PFSK-1 (cell line): Measurements from ENCODE around the gene MDGA2.

Source experiments
- FOXP2 ChIP-seq: optimal IDR thresholded peaks from 2 replicates; pipeline ENCODE3; 2011; ENCODE audit warnings: borderline replicate concordance, control low read depth, inconsistent platforms; ENCODE audit not compliant: insufficient read depth; ENCODE audit errors: extremely low read length, extremely low read depth
- POLR2AphosphoS5 ChIP-seq: IDR thresholded peaks from 2 replicates; pipeline ENCODE4 v1.6.1; 2012; ENCODE audit warnings: low read depth, mild to moderate bottlenecking, control low read depth, low read length, moderate library complexity
- SIN3A ChIP-seq: IDR thresholded peaks from 2 replicates; pipeline ENCODE4 v1.6.1; 2012; ENCODE audit warnings: mild to moderate bottlenecking, low read length, moderate library complexity, borderline replicate concordance; ENCODE audit not compliant: insufficient read depth
- TAF1 ChIP-seq: IDR thresholded peaks from 2 replicates; pipeline ENCODE4 v1.6.1; 2012; ENCODE audit warnings: low read length, control low read depth, borderline replicate concordance; ENCODE audit not compliant: insufficient read depth
- TF ChIP-seq, protein P1 (sequence below), 2 experiments: IDR thresholded peaks; 2 replicates each; pipeline versions ENCODE4 v1.6.1 to v1.8.0; 2011 to 2012; ENCODE audit warnings: low read depth in 2 of 2, low read length in 2 of 2, control low read depth in 1 of 2, inconsistent platforms in 1 of 2, mild to moderate bottlenecking in 1 of 2, moderate library complexity in 1 of 2; ENCODE audit not compliant: insufficient read depth in 1 of 2

MDGA2 gene

DNA sequence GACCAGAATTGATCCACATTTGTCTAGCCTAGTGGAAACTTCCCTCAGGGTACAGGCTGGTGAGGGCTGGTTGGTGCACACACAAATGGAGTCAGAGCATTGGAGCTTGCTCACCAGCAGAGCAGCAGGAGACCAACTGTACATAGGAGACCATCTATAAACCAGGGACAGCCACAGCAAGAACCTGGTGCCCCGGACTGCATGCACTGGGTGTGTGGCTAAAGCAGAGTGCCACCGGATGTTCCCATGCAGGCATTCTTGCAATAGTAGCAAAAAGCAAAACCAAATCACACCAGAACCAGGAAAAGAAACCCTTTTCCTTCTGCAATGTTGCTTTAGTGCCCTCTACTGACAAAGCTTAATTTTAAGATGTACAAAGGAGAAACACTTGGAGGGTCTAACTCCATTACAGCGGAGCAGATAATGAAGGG is 136.4 kb downstream of the MDGA2 start:
- TF ChIP-seq SIN3A (no peak), FOXP2 (no peak)
- TF ChIP-seq, protein P1, sequence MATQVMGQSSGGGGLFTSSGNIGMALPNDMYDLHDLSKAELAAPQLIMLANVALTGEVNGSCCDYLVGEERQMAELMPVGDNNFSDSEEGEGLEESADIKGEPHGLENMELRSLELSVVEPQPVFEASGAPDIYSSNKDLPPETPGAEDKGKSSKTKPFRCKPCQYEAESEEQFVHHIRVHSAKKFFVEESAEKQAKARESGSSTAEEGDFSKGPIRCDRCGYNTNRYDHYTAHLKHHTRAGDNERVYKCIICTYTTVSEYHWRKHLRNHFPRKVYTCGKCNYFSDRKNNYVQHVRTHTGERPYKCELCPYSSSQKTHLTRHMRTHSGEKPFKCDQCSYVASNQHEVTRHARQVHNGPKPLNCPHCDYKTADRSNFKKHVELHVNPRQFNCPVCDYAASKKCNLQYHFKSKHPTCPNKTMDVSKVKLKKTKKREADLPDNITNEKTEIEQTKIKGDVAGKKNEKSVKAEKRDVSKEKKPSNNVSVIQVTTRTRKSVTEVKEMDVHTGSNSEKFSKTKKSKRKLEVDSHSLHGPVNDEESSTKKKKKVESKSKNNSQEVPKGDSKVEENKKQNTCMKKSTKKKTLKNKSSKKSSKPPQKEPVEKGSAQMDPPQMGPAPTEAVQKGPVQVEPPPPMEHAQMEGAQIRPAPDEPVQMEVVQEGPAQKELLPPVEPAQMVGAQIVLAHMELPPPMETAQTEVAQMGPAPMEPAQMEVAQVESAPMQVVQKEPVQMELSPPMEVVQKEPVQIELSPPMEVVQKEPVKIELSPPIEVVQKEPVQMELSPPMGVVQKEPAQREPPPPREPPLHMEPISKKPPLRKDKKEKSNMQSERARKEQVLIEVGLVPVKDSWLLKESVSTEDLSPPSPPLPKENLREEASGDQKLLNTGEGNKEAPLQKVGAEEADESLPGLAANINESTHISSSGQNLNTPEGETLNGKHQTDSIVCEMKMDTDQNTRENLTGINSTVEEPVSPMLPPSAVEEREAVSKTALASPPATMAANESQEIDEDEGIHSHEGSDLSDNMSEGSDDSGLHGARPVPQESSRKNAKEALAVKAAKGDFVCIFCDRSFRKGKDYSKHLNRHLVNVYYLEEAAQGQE (IDR thresholded peaks at IDR 0.05; ENCODE audit: insufficient read depth in 1 of 2, low read depth in 2 of 2, low read length in 2 of 2): no peak

DNA sequence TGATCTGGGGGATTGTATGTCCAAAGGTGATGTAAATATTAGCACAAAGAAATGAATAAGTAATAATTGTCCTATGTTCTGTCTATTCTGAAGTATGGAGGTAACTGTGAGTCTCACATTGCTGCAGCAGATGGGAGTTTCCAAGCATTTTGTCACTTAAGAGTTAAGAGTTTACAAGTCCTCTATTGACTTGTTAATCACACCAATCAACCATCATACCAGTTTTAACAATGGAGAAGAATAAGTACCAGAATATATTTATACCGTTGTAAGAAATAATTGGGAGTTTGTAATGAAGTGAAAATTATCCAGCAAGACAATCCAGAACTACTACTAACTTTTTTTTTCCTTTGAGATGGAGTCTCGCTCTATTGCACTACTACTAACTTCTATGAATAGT is 139.1 kb downstream of the MDGA2 start:
- TF ChIP-seq, protein P1 (IDR thresholded peaks at IDR 0.05; ENCODE audit: insufficient read depth in 1 of 2, low read depth in 2 of 2, low read length in 2 of 2): no peak
- TF ChIP-seq SIN3A: no peak
- no peak for TF ChIP-seq TAF1
- TF ChIP-seq POLR2AphosphoS5: no peak
- TF ChIP-seq FOXP2: no peak

DNA sequence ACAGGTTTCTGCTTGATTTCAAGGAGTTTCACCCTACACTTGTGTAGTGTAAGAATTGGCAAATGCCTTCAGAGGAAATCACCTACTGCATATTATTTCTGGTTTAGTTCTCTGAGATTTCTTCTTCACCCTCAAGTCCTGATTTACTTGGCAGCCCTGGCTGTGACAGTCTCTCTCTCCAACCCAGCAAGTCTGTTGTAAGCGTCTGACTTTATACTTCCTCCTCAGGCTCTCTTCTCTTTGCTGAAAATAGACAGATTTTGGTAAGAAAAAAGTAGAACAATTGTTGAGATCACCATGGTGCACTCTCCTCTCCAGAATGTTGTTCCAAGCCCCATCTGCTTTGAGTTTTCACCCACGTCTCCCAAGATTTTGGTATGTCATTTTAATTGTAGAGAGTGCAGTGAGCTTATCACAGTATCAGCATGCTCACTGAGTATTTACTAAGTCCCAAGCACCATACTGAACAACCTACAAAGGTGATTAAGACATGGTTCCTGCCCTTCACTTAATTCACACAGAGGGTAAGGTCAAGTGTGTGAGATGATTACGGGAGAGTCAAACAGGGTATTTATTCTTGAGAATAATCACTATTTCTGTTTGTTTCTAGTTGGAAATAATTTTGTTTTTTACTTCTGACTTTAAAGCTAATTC is 148.7 kb downstream of the MDGA2 start:
- TF ChIP-seq FOXP2 (no peak), POLR2AphosphoS5 (no peak), SIN3A (no peak), TAF1 (no peak)
- TF ChIP-seq, protein P1 (IDR thresholded peaks at IDR 0.05; ENCODE audit: insufficient read depth in 1 of 2, low read depth in 2 of 2, low read length in 2 of 2): no peak

DNA sequence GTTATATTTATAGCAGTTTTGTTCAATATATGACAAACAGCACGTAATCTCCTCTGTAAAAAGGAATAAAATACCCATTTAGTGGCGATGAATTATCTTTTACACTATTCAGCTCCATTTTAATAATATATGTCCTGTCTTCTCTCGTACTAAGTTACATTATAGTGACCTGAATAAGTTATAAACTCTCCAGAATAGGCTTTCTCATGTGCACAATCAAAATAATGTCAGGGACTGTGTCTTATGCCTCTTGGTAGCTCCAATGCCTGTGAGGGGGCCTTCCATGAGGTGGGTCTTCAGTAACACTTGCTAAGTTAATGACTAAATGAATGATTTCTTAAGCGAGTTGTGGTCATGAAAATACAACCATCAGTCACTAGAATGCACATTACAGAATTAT is 150.9 kb downstream of the MDGA2 start:
- TF ChIP-seq FOXP2 (no peak), POLR2AphosphoS5 (no peak)

DNA sequence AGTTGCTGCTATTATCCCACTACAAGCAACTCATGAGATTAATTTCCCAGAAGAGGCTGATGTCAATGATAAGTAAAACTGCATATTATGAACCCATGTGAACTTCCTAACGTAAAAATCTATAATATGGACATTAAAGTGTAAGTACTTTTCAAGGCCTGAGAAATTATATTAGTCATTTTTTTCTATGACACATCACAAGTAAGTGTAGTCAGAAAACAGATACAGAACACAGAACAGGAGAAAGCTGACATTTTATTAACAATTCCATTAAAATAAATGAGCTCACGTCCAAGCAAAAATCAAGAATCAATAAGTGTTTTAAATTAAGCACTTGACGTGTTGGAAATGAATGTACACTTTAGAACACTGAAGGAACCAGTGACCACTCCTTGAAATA is 155.0 kb downstream of the MDGA2 start:
- no peak for TF ChIP-seq POLR2AphosphoS5
- no peak for TF ChIP-seq TAF1
- TF ChIP-seq FOXP2: no peak

DNA sequence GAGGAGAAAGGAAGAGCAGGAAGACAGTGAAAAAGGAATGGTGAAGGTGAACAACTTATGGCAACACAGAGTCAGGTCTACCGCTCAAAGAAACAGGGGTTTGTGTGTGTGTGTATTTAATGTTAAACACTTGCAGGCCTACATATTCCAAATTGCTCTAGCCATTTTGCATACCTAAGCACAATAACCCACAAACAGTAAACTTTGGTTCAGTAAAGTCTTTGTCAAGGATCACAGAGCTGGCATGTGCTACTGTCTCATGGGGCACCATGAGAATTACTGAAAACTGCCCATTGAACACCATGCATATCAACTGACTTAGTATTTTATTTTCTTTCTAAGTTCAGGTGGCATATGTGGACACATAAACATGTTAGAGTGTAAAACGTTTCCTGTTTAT is 163.6 kb downstream of the MDGA2 start:
- TF ChIP-seq SIN3A (no peak), TAF1 (no peak), POLR2AphosphoS5 (no peak), FOXP2 (no peak)
- TF ChIP-seq, protein P1 (IDR thresholded peaks at IDR 0.05; ENCODE audit: insufficient read depth in 1 of 2, low read depth in 2 of 2, low read length in 2 of 2): no peak
